ENCODE results near the gene TMEM229A.
"Not testable (repeated sequence)": the region's sequence is repeated elsewhere in the genome, so short reads cannot be mapped to it uniquely, and the experiment has no call there.

TMEM229A gene

GRCh38 chr7:124031919-124032318 is 948 bp downstream of the TMEM229A start:
- DNase-seq: no peak

- no peak for DNase-seq
These were observed 1.5 kb downstream of the TMEM229A start for GRCh38 chr7:124031406-124031805.

GRCh38 chr7:124030964-124031363 is 1.9 kb downstream of the TMEM229A start:
- DNase-seq: no peak

- DNase-seq: no peak
These were observed 3.3 kb downstream of the TMEM229A start for GRCh38 chr7:124029396-124030188.

- no peak for DNase-seq
These were observed 5.6 kb downstream of the TMEM229A start for GRCh38 chr7:124027236-124027635.

GRCh38 chr7:124024329-124024728 is 8.5 kb downstream of the TMEM229A start:
- DNase-seq: not testable (repeated sequence)

- DNase-seq: no peak
These were observed 10.3 kb downstream of the TMEM229A start for GRCh38 chr7:124022551-124022950.

- no peak for DNase-seq
These were observed 12.8 kb downstream of the TMEM229A start for GRCh38 chr7:124020060-124020459.

- no peak for DNase-seq
These were observed 19.6 kb downstream of the TMEM229A start for GRCh38 chr7:124013306-124013705.

- no peak for DNase-seq
These were observed 20.0 kb downstream of the TMEM229A start for GRCh38 chr7:124012864-124013263.

GRCh38 chr7:124009321-124009720 is 23.5 kb downstream of the TMEM229A start:
- DNase-seq: no peak

GRCh38 chr7:124008296-124008695 is 24.6 kb downstream of the TMEM229A start:
- DNase-seq: not testable (repeated sequence)

GRCh38 chr7:123999703-124000102 is 33.2 kb downstream of the TMEM229A start:
- DNase-seq: no peak

- DNase-seq: no peak
These were observed 33.9 kb downstream of the TMEM229A start for GRCh38 chr7:123998921-123999320.

- DNase-seq: no peak
These were observed 36.6 kb downstream of the TMEM229A start for GRCh38 chr7:123996327-123996625.

GRCh38 chr7:123995617-123996326 is 37.1 kb downstream of the TMEM229A start:
- DNase-seq: no peak

GRCh38 chr7:123994449-123994848 is 38.4 kb downstream of the TMEM229A start:
- no peak for DNase-seq

GRCh38 chr7:123993996-123994395 is 38.9 kb downstream of the TMEM229A start:
- no peak for DNase-seq

- DNase-seq: no peak
These were observed 39.9 kb downstream of the TMEM229A start for GRCh38 chr7:123992913-123993518.

GRCh38 chr7:123987445-123987844 is 45.4 kb downstream of the TMEM229A start:
- no peak for DNase-seq
